Activated CD4-positive, alpha-beta T cell treated with anti-CD3 and anti-CD28 coated beads, Interleukin-2, amount 50 U/mL, for 1 hour (primary cell): Measurements from ENCODE around the gene ADARB2.

Experiments
- DNase-seq: peaks from one replicate; pipeline ENCODE4 v3.0.0-alpha.2; 2020

The ADARB2 gene

GRCh38 chr10:1560535-1561192, 176.7 kb downstream of the ADARB2 start:
- no peak for DNase-seq

- DNase-seq: no peak
Observed at GRCh38 chr10:1559761-1560160, 177.6 kb downstream of the ADARB2 start.

- DNase-seq: no peak
Observed at GRCh38 chr10:1559311-1559710, 178.0 kb downstream of the ADARB2 start.

- DNase-seq: no peak
Observed at GRCh38 chr10:1558906-1559305, 178.4 kb downstream of the ADARB2 start.

GRCh38 chr10:1557081-1557480, 180.2 kb downstream of the ADARB2 start:
- no peak for DNase-seq

GRCh38 chr10:1556496-1556895, 180.8 kb downstream of the ADARB2 start:
- no peak for DNase-seq

- no peak for DNase-seq
Observed at GRCh38 chr10:1553951-1554350, 183.4 kb downstream of the ADARB2 start.

- no peak for DNase-seq
Observed at GRCh38 chr10:1552881-1553670, 184.2 kb downstream of the ADARB2 start.

- DNase-seq: no peak
Observed at GRCh38 chr10:1552406-1552805, 184.9 kb downstream of the ADARB2 start.

GRCh38 chr10:1551636-1552338, 185.5 kb downstream of the ADARB2 start:
- DNase-seq: no peak

GRCh38 chr10:1550616-1551015, 186.7 kb downstream of the ADARB2 start:
- no peak for DNase-seq

GRCh38 chr10:1550291-1550595, 187.1 kb downstream of the ADARB2 start:
- no peak for DNase-seq

GRCh38 chr10:1549591-1550290, 187.6 kb downstream of the ADARB2 start:
- DNase-seq: no peak

GRCh38 chr10:1548596-1548995, 188.7 kb downstream of the ADARB2 start:
- no peak for DNase-seq

- DNase-seq: no peak
Observed at GRCh38 chr10:1548146-1548545, 189.2 kb downstream of the ADARB2 start.

- no peak for DNase-seq
Observed at GRCh38 chr10:1546431-1547110, 190.8 kb downstream of the ADARB2 start.

GRCh38 chr10:1545524-1545923, 191.8 kb downstream of the ADARB2 start:
- no peak for DNase-seq

GRCh38 chr10:1544929-1545328, 192.4 kb downstream of the ADARB2 start:
- no peak for DNase-seq

- DNase-seq: no peak
Observed at GRCh38 chr10:1544209-1544673, 193.1 kb downstream of the ADARB2 start.

- no peak for DNase-seq
Observed at GRCh38 chr10:1543596-1543995, 193.7 kb downstream of the ADARB2 start.

- DNase-seq: no peak
Observed at GRCh38 chr10:1542941-1543340, 194.4 kb downstream of the ADARB2 start.

GRCh38 chr10:1540144-1540543, 197.2 kb downstream of the ADARB2 start:
- no peak for DNase-seq

GRCh38 chr10:1539216-1539615, 198.1 kb downstream of the ADARB2 start:
- DNase-seq: no peak
